Activated naive CD8-positive, alpha-beta T cell treated with anti-CD3 and anti-CD28 coated beads, Interleukin-2, amount 50 U/mL, for 24 hours (primary cell): ENCODE results near the gene ARHGAP42.

Experiments
- ATAC-seq: fragments of 150-1000 bp; cut with Tn5 transposase; one replicate; pipeline ENCODE4 v1.10.0; 2021
- DNase-seq: peaks from one replicate; pipeline ENCODE4 v3.0.0; 2021
- H3K27ac Mint-ChIP-seq: one replicate; pipeline ENCODE4 v1.8.0; 2021; ENCODE audit warnings: mild to moderate bottlenecking, mixed read lengths
- H3K27me3 Mint-ChIP-seq: one replicate; pipeline ENCODE4 v1.8.0; 2021; ENCODE audit warnings: mixed read lengths
- H3K36me3 Mint-ChIP-seq: one replicate; pipeline ENCODE4 v1.8.0; 2021; ENCODE audit warnings: low read depth, mixed read lengths
- H3K4me1 Mint-ChIP-seq: one replicate; pipeline ENCODE4 v1.8.0; 2021; ENCODE audit warnings: mixed read lengths
- H3K4me3 Mint-ChIP-seq: one replicate; pipeline ENCODE4 v1.8.0; 2021; ENCODE audit warnings: mild to moderate bottlenecking, moderate library complexity, mixed read lengths
- H3K9me3 Mint-ChIP-seq: one replicate; pipeline ENCODE4 v1.8.0; 2021; ENCODE audit warnings: mixed read lengths

The ARHGAP42 gene

DNA sequence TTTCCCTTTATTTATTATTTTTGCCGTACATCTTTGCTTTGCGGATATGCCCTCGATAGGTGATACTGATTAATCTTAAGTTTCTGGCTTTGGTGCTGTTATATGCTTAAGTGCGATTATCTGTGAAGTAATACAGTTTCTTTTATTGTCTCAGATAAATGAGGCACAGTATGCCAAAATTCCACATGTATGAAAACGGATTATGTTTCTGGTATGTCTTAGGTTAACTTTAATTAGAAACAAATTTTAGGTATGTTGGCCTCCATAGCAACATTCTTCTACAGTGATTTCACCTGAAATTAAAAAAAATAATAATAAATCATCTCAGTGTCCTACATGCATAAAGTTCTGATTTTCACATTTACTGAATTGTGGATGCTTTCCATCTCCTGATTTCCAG, 119.2 kb downstream of the ARHGAP42 start:
- Mint-ChIP-seq H3K27ac (no peak overlapping the region), H3K27me3 (no peaks in the 10 kb centered on the region), H3K4me1 (no peaks in the 10 kb centered on the region), H3K36me3 (no peaks in the 10 kb centered on the region), H3K4me3 (no peak overlapping the region), H3K9me3 (peaks cover 6% of the 10 kb centered on the region)
- DNase-seq (no peak), ATAC-seq (no peak)

DNA sequence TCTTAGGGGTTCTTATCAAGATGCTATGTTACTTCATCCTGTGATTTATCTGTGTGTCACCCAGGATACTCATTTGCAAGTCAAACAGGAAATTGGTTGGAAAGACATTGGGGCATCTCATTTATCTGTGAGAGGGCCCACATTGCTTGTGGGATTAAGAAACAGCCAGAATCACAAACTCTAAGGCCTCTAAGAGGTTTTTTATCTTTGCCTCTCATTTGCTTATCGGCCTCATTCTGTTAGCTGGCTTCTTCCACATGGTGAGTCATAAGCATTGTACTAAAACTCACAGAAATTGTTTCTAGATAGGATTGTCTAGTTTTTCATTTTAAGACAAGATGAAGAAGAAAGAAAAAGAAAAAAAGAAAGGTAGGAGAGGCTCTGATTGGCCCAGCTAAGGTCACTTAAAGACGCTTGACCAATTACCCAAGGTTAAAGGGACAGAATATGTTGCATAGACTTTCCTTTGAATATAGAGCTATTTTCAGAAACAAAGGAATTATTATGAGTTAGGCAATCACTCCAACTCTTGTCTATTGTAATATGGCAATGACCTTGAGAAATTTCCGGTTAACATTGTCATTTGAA, 121.9 kb downstream of the ARHGAP42 start:
- Mint-ChIP-seq H3K36me3 (no peaks in the 10 kb centered on the region), H3K27ac (no peak overlapping the region), H3K27me3 (no peaks in the 10 kb centered on the region), H3K9me3 (peaks cover 6% of the 10 kb centered on the region), H3K4me1 (no peaks in the 10 kb centered on the region), H3K4me3 (no peak overlapping the region)
- DNase-seq (no peak), ATAC-seq (no peak)

DNA sequence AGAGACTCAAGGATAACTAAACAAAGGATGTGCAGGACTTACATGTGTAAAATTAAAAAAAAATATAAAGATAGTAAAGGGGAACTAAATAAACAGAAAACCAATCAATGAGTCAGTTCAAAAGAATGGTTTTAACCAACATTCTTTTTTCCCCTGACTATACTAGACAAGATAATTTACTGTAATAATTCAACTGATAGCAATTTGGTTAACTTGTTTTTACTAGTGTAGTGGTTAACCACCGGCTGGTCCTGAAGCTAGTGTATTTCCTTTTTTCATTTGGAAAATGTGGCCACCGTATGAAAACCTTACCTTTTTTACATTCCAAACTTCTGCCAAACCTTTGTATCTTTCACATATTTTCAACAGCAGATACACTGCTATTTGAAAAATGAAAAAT, 123.1 kb downstream of the ARHGAP42 start:
- H3K4me3 Mint-ChIP-seq: no peak overlapping the region
- peaks cover 6% of the 10 kb centered on the region for H3K9me3 Mint-ChIP-seq
- H3K4me1 Mint-ChIP-seq: no peaks in the 10 kb centered on the region
- ATAC-seq (no peak), DNase-seq (no peak)
- H3K27ac Mint-ChIP-seq: no peak overlapping the region
- no peaks in the 10 kb centered on the region for H3K36me3 Mint-ChIP-seq
- H3K27me3 Mint-ChIP-seq: no peaks in the 10 kb centered on the region

DNA sequence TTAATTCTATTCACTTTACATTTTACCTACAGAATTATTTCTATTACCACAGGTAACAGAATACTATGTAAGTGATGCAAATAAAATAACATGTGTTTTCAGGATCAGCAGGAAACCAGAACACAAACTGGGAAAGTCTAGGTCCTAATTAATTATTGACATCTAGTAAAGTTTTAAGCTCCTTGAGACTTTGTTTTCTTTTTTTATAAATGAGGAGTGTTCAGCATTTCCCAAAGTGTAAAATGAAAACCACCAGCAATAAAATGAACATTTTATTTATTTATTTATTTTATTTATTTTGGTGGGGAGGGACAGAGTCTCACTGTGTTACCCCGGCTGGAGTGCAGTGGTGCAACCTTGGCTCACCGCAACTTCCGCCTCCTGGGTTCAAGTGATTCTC, 123.6 kb downstream of the ARHGAP42 start:
- Mint-ChIP-seq H3K9me3 (peaks cover 6% of the 10 kb centered on the region), H3K36me3 (no peaks in the 10 kb centered on the region), H3K4me1 (no peaks in the 10 kb centered on the region), H3K4me3 (no peak overlapping the region), H3K27me3 (no peaks in the 10 kb centered on the region), H3K27ac (no peak overlapping the region)
- DNase-seq (no peak), ATAC-seq (no peak)

DNA sequence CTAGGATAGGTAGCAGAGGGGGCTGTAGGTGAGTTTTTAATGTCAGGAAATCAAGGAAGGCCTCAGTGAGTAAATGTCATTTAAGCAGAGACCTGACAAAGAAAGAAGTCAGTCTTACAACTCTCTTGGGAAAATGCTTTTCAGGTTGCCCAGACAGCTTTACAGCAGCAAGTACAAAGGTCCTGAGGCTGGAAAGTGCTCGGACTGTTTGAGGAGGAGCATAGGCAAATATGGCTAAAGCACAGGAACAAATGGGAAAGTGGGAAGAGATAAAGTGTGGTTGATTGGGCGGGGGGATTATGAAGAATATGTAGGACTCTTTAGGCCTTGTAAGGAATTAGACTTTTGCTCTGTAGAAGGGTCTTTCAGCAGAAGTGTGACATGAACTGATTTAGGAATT, 125.4 kb downstream of the ARHGAP42 start:
- ATAC-seq (no peak), DNase-seq (no peak)
- Mint-ChIP-seq H3K4me3 (no peak overlapping the region), H3K36me3 (no peaks in the 10 kb centered on the region), H3K27me3 (no peaks in the 10 kb centered on the region), H3K9me3 (peaks cover 5% of the 10 kb centered on the region), H3K4me1 (no peaks in the 10 kb centered on the region), H3K27ac (no peak overlapping the region)

DNA sequence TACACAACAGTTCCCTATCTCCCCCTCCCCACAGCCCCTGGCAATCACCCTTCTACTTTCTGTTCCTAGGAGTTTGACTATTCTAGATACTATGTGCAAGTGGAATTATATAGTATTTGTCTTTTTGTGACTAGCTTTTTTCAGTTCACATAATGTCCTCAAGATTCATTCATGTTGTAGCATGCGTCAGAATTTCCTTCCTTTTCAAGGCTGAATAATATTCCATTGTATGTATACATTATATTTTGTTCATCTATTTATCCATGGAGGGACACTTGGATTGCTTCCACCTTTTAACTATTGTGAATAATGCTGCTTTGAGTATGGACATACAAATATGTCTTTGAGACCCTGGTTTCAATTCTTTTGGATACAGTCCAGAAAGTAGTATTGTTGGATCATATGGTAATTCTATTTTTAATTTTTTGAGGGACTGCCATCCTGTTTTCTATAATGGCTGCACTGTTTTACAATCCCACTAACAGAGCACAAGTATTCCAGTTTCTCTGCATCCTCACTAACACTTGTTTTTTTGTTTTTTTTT, 128.8 kb downstream of the ARHGAP42 start:
- Mint-ChIP-seq H3K4me1 (no peaks in the 10 kb centered on the region), H3K27me3 (no peaks in the 10 kb centered on the region), H3K9me3 (no peaks in the 10 kb centered on the region), H3K27ac (no peak overlapping the region), H3K36me3 (no peaks in the 10 kb centered on the region), H3K4me3 (no peak overlapping the region)
- DNase-seq: no peak
- no peak for ATAC-seq

DNA sequence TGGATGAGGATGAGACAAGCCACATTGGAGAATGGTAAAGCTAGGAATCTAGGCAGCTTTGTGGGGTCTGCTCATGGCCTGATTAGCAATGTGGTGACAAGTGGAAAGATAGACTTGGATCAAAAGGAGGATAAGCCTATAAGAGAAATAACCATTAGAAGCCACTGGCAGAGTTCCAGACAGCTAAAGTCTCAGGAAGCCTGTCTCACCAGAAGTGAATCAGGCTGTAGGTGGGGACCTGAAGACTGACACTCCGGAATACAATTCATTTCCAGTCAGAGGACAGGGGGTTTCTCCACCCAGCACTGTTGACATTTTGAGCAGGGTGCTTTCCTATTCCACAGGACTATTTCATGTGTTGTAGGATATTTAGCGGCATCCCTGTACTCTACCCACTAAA, 129.7 kb downstream of the ARHGAP42 start:
- no peaks in the 10 kb centered on the region for H3K36me3 Mint-ChIP-seq
- no peak for DNase-seq

DNA sequence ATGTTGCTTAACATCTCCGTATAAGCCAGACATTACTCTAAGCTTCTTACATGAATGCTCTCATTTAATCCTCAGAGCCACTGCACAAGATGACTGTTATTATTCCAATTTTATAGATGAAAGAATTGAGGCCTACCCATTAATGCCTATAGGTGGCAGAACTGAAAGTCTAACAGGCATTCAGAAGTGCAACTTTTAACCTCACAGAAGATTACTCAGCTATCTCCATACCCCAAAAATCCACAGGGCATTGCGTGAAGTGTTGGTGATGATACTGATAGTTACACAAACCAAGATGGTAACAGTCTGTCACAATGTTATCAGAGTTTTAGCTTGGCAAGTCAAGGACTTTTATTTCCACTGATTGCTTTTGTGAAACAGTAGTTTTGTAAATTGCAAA, 130.5 kb downstream of the ARHGAP42 start:
- ATAC-seq (no peak), DNase-seq (no peak)
- Mint-ChIP-seq H3K27me3 (no peaks in the 10 kb centered on the region), H3K4me1 (no peaks in the 10 kb centered on the region), H3K4me3 (no peak overlapping the region), H3K27ac (no peak overlapping the region), H3K36me3 (no peaks in the 10 kb centered on the region), H3K9me3 (no peaks in the 10 kb centered on the region)

More for the DNA sequence above, 129.7 kb downstream of the ARHGAP42 start:
- H3K9me3 Mint-ChIP-seq: no peaks in the 10 kb centered on the region
- H3K4me3 Mint-ChIP-seq: no peak overlapping the region
- no peak overlapping the region for H3K27ac Mint-ChIP-seq
- H3K4me1 Mint-ChIP-seq: no peaks in the 10 kb centered on the region
- ATAC-seq: no peak
- no peaks in the 10 kb centered on the region for H3K27me3 Mint-ChIP-seq

DNA sequence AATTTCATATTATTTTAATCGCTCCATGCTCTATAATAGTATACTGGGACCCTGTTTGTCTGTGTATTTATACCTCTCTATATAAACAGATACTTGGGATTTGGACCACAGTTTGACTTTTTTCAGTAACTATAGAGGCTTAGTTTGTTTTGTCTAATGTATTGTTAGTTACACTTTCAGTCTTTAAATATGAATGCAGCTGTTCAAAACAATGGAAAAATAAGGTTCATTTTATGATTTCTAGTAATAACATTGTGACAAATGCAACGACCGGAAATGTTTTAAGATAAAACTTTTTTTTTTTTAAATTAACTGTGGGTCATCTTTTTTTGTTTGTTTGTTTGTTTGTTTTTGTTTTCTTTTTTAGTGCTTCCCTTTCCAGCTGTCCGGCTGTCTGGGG, 133.5 kb downstream of the ARHGAP42 start:
- Mint-ChIP-seq H3K4me1 (no peaks in the 10 kb centered on the region), H3K27me3 (no peaks in the 10 kb centered on the region), H3K9me3 (no peaks in the 10 kb centered on the region), H3K36me3 (no peaks in the 10 kb centered on the region), H3K27ac (no peak overlapping the region), H3K4me3 (no peak overlapping the region)
- ATAC-seq: no peak
- DNase-seq: no peak

DNA sequence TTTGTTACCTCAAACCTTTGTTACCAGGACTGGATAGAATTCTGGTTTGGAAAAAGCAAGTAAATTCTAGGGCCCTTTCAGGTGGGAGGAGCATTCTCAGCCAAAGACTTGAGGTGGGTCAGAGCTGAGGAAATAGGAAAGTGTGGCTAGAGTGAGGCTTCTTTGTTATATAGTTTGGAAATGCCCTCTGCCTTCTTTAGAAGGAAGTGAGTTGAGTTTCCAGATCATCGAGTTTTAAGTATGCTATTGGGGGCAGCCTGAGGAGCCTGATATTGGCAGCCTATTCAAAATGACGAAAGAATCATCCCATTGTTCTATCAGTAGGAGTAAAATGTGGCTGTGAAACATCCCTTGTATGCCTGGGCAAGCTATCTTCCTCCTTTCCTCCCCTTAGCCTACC, 134.1 kb downstream of the ARHGAP42 start:
- no peaks in the 10 kb centered on the region for H3K4me1 Mint-ChIP-seq
- DNase-seq (no peak), ATAC-seq (no peak)
- no peak overlapping the region for H3K27ac Mint-ChIP-seq
- no peaks in the 10 kb centered on the region for H3K36me3 Mint-ChIP-seq
- H3K27me3 Mint-ChIP-seq: no peaks in the 10 kb centered on the region
- H3K9me3 Mint-ChIP-seq: no peaks in the 10 kb centered on the region
- H3K4me3 Mint-ChIP-seq: no peak overlapping the region

DNA sequence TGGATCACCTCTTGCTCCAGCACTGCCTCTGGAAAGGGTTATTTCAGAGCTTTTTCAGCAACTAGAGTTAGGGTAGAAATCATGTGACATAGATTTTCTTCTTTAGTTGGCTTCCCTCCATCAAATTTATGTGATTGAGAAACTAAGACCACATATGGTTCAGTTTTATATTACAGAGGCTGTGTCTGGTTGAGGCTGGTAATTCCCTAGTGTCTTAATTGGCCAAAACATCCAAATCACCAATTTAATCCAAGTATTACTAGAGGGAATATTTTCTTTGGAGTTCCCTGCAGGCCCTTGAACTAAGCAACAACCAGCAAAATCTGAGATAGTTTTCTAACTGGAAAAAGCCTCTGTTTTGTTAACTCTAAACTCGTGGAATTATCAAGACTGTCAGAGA, 136.3 kb downstream of the ARHGAP42 start:
- Mint-ChIP-seq H3K9me3 (no peaks in the 10 kb centered on the region), H3K27ac (no peak overlapping the region), H3K36me3 (no peaks in the 10 kb centered on the region), H3K27me3 (no peaks in the 10 kb centered on the region), H3K4me3 (no peak overlapping the region), H3K4me1 (no peaks in the 10 kb centered on the region)
- DNase-seq (no peak), ATAC-seq (no peak)

DNA sequence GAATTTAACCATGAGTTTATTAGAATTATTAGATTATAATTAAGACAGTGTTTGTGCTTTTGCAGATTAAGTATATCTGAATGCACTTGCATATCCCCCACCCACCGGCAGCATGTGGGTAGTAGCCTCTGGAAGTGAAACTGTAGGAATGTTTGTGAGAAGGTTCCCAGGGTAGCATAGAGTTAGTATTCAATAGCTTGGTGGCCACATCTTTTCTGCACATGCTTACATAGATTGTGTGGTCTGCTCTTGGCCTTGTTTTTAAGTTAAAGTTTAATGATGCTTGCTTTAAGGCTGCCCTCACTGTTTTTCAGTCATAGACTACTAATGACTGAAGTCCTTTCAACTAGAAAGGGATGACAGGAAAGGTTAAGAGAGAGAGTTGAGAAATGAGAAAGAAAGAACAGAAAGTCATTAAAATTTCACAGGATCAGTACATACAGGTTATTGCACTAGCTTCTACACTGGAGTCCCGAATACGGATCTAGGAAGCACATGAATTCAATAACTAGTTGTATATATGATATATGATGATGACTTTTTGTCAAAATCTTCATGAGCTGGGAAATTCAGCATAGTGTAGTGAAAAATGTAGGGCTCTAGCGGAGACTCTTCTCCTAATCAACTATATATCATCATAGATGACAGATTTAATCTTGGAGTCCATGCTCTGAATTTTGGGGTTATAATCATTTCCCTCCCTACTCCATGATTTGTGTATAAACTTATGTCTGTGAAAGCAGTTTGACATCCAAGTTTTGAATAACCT, 137.1 kb downstream of the ARHGAP42 start:
- no peaks in the 10 kb centered on the region for H3K9me3 Mint-ChIP-seq
- no peak for DNase-seq

DNA sequence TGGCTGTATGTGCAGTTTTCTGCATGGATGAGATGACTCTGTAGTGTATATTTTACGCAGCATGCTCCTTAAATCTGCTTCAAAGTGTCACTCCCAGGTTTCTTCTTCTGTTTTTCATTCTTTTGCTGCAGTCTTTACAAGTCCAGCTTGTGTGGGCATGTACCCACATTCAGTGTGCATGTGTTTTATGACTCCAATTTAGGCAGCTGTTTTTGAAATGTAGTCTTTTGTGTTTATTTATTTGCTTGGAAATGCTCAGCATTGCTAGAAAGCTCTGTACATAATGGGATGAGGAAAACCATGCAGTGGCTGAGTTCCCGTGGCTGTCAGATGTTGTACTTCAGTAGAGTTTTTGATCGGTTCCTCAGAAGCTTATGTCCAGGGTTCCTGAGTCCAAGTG, 138.5 kb downstream of the ARHGAP42 start:
- Mint-ChIP-seq H3K9me3 (no peaks in the 10 kb centered on the region), H3K27ac (no peak overlapping the region), H3K27me3 (no peaks in the 10 kb centered on the region), H3K4me1 (no peaks in the 10 kb centered on the region), H3K4me3 (no peak overlapping the region), H3K36me3 (no peaks in the 10 kb centered on the region)
- ATAC-seq (no peak), DNase-seq (no peak)

More for the DNA sequence above, 137.1 kb downstream of the ARHGAP42 start:
- Mint-ChIP-seq H3K27me3 (no peaks in the 10 kb centered on the region), H3K4me1 (no peaks in the 10 kb centered on the region), H3K27ac (no peak overlapping the region), H3K36me3 (no peaks in the 10 kb centered on the region), H3K4me3 (no peak overlapping the region)
- no peak for ATAC-seq

DNA sequence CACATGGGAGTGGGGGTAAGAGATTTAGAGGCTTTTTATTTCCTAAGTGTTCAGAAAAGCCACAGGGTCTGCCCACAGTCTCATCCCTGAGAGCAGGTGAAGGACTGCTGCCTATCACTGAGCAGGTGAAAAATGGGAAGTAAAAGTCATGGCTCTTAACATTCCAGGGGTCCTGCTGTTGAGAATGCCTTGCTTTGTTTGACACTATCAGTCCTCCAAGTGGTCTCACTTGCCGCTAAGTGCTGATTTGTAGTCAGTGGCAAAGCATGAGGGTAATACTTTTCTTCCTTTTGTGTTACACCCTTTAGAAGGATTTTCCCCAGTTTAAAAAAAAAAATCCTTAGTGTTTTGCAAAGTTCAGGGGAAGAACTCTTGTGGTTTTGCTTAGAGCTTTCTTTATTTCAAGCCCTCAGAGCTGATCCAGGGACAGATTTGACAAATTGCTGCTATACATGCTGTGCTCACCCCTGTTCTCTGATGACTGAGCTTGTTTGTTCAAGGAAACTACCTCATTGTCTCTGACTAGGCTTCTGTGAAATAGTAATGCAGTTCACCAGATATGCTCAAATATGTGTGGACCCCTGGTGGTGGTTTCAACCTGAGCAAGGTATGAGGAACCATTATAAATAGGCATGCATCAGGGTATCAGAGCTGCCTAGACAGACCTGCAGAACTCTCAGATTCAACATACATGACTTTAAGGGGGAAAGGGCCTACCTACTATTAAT, 141.0 kb downstream of the ARHGAP42 start:
- H3K27me3 Mint-ChIP-seq: no peaks in the 10 kb centered on the region
- ATAC-seq (no peak), DNase-seq (no peak)
- no peak overlapping the region for H3K27ac Mint-ChIP-seq
- no peaks in the 10 kb centered on the region for H3K4me1 Mint-ChIP-seq
- H3K36me3 Mint-ChIP-seq: no peaks in the 10 kb centered on the region
- H3K9me3 Mint-ChIP-seq: no peaks in the 10 kb centered on the region
- no peak overlapping the region for H3K4me3 Mint-ChIP-seq

DNA sequence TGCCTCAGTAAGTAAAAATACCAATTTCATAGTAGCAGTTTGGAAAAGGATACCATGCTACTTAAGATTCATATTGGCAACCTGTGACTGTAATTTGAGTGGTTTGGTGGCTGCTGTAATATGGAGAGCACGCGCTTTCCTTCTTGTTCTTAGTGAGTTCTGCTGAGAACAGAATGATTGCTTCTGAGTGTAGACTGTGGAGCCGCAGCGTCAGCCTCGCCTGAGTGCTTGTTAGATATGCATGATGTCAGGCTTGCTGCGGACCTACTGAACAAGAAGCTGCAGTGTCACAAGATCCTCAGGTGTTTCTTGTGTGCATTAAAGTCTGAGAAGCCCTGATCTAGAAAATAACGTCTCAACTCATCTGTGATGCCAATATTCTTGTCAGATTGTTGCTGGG, 143.2 kb downstream of the ARHGAP42 start:
- no peak for ATAC-seq
- Mint-ChIP-seq H3K4me3 (no peak overlapping the region), H3K27me3 (no peaks in the 10 kb centered on the region), H3K27ac (no peak overlapping the region), H3K4me1 (no peaks in the 10 kb centered on the region), H3K36me3 (no peaks in the 10 kb centered on the region), H3K9me3 (peaks cover 4% of the 10 kb centered on the region)
- DNase-seq: no peak
